A673 (cell line): ENCODE data around the gene DNTT.

Experiments used
- CTCF ChIP-seq: fragments of 300-800, 200-600 bp; sonication (generic); conservative IDR thresholded peaks from 2 replicates; pipeline ENCODE4 v1.5.1; 2017; ENCODE audit warnings: low read depth, mild to moderate bottlenecking, antibody characterized with exemption, low read length, moderate library complexity, mixed read lengths
- EZH2 ChIP-seq: fragments of 200-600 bp; sonication (generic); IDR thresholded peaks from 2 replicates; pipeline ENCODE4 v1.6.1; 2017; ENCODE audit warnings: borderline replicate concordance, low read depth, mild to moderate bottlenecking, mixed read lengths, antibody characterized with exemption, low read length; ENCODE audit not compliant: poor library complexity, severe bottlenecking

DNA sequence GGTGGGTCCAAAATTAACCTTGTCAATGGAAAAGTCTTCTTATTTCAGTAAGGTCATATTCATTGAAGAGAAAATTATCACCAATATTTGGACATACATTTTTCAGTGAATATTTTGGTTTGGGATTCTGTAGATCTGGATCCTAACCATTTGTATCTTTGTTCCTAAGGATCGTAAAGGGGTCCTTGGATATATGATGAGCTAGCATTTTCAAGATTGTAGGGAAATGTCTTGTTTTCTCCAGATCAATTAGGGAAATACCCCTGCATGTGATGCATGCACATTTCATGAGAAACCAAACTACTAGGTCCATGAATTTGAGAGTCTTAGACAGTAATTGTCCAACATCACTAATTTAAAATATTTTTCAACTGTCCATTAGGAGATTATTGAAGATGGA, 18.0 kb downstream of the DNTT start:
- no peak for TF ChIP-seq CTCF
- no peak for TF ChIP-seq EZH2
